Mucosa of stomach (tissue), 1 donor: ENCODE results near the gene MGME1.

Experiments used
- H3K27me3 ChIP-seq: one replicate; pipeline ENCODE4 v1.7.0; 2013; ENCODE audit warnings: mild to moderate bottlenecking, low read length; ENCODE audit not compliant: control insufficient read depth, insufficient read depth
- H3K36me3 ChIP-seq: one replicate; pipeline ENCODE4 v1.7.0; 2013; ENCODE audit warnings: low read length; ENCODE audit not compliant: control insufficient read depth, insufficient read depth
- H3K4me1 ChIP-seq: one replicate; pipeline ENCODE4 v1.7.0; 2013; ENCODE audit warnings: mild to moderate bottlenecking, low read length; ENCODE audit not compliant: control insufficient read depth, insufficient read depth
- H3K4me3 ChIP-seq: one replicate; pipeline ENCODE4 v1.7.0; 2013; ENCODE audit warnings: low read length
- H3K9ac ChIP-seq: one replicate; pipeline ENCODE4 v1.7.0; 2013; ENCODE audit warnings: mild to moderate bottlenecking, low read length, moderate library complexity
- H3K9me3 ChIP-seq: one replicate; pipeline ENCODE4 v1.7.0; 2013; ENCODE audit warnings: mild to moderate bottlenecking, low read length, moderate library complexity; ENCODE audit not compliant: control insufficient read depth
- donor health status: Pancreatic carcinoma.

Gene MGME1

DNA sequence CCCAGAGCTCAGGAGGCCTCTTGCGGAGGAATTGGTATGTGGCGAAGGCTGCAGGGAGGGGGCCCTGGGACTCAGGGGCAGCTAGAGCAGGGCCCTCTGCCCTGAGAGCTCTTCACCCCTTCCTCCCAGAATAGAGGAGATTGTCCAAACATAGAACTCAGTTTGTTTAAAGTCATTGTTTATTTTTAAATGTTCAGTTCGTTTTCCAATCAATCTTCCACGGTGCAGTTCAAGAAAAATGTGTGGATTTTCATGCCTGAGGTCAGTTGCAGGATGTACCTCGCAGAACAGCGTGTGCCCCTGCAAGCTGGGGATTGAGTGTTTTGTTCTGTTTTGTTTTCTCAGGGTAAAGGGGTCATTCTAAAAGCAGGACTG, 37.2 kb downstream of the MGME1 start:
- Histone ChIP-seq H3K9ac (no peak overlapping the region), H3K4me1 (peaks cover 46% of the 10 kb centered on the region), H3K27me3 (no peaks in the 10 kb centered on the region), H3K4me3 (no peak overlapping the region), H3K9me3 (no peaks in the 10 kb centered on the region), H3K36me3 (no peaks in the 10 kb centered on the region)

DNA sequence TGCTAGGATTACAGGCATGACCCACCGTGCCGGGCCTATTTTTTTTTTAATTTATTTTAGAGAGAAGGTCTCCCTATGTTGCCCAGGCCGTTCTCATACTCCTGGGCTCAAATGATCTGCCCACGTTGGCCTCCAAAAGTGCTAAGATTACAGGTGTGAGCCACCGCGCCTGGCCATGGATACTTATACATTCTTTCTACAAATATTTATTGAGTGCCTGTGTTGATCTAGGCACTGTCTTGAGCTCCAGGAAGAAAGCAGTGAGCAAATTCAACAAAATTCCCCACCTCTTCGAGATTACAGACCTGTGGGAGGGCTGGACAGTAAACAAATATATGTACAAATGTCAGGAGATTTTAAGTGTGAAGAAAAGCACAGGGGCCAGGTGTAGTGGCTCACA, 37.9 kb downstream of the MGME1 start:
- Histone ChIP-seq H3K36me3 (no peaks in the 10 kb centered on the region), H3K9ac (no peak overlapping the region), H3K27me3 (no peaks in the 10 kb centered on the region), H3K9me3 (no peaks in the 10 kb centered on the region), H3K4me1 (peaks cover 40% of the 10 kb centered on the region), H3K4me3 (no peak overlapping the region)

DNA sequence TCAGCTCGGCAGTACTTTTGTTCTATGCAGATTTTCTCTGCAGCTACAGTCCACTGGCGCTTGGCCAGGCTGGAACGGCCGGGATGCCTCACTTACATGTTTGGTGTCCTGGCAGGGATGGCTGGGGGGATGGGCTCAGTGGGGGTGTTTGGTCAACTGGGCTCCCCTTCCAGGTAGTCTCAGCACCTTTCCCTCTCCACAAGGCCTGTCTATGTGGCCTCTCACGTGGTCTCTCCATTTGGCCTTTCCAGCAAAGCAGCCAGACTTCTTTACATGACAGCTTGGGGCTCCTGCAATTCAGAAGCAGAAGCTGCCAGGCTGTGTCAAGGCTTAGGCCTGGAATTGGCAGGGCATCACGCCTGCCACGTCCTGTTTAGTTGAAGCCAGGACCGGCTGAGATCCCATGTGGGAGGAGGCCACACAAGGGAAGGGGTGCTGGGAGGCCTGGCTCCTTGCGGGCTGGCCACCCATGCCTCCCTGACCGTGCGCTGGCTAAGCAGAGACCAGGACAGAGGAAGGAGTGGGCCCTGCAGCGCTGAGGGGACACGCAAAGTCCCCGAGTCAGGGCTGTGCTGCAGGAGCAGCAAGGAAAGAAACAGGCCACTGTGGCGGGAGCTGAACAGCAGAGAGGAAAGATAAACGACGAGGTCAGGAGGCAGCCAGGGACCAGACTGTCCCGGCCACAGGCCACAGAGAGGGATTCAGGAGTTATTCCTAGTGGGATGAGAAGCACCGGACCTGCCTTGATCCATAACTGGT, 38.9 kb downstream of the MGME1 start:
- no peaks in the 10 kb centered on the region for H3K36me3 ChIP-seq
- H3K9ac ChIP-seq: no peak overlapping the region
- no peak overlapping the region for H3K4me3 ChIP-seq
- H3K27me3 ChIP-seq: no peaks in the 10 kb centered on the region
- no peaks in the 10 kb centered on the region for H3K9me3 ChIP-seq
- H3K4me1 ChIP-seq: peaks cover 37% of the 10 kb centered on the region

DNA sequence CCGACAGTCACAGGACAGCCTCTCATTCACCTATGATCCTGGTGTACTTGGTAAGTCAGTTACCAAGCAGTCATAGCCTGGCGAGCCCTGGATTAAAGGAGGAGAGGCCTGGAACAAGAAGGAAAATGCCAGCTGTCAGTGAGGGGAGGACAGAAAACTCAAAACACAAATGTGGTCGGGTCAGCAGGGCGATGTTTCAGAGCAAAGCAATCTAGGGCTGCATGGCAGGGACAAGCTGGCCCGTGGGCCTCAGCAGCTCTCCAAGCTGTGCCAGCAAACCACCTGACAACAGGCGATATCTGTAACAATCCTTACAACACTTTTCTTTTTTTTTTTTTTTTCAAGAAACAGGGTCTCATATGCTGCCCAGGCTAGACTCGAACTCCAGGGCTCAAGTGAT, 40.3 kb downstream of the MGME1 start:
- Histone ChIP-seq H3K36me3 (no peaks in the 10 kb centered on the region), H3K4me3 (no peak overlapping the region), H3K9me3 (no peaks in the 10 kb centered on the region), H3K27me3 (no peaks in the 10 kb centered on the region), H3K9ac (no peak overlapping the region), H3K4me1 (peaks cover 35% of the 10 kb centered on the region)

DNA sequence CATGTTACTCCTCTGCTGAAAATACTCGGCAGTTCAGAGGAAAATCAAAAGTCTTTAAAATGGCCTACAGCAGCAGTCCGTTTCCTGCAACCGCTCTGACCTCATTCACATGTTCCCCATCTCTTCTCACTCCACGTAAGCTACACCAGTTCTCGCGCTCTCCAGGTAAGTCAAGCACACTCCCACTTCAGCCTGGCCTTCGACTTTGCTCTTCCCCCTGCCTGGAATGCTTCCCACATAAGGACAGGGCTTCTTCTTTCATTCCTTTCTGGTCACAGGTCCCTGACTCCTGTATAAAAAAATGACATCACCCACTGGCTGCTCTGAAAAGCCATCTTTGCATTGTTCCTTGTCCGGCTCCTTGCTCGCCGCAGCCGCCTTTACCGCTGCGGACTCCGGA, 42.7 kb downstream of the MGME1 start:
- no peak overlapping the region for H3K4me3 ChIP-seq
- no peak overlapping the region for H3K9ac ChIP-seq
- H3K4me1 ChIP-seq: peaks cover 16% of the 10 kb centered on the region
- H3K9me3 ChIP-seq: no peaks in the 10 kb centered on the region
- no peaks in the 10 kb centered on the region for H3K36me3 ChIP-seq
- H3K27me3 ChIP-seq: no peaks in the 10 kb centered on the region

DNA sequence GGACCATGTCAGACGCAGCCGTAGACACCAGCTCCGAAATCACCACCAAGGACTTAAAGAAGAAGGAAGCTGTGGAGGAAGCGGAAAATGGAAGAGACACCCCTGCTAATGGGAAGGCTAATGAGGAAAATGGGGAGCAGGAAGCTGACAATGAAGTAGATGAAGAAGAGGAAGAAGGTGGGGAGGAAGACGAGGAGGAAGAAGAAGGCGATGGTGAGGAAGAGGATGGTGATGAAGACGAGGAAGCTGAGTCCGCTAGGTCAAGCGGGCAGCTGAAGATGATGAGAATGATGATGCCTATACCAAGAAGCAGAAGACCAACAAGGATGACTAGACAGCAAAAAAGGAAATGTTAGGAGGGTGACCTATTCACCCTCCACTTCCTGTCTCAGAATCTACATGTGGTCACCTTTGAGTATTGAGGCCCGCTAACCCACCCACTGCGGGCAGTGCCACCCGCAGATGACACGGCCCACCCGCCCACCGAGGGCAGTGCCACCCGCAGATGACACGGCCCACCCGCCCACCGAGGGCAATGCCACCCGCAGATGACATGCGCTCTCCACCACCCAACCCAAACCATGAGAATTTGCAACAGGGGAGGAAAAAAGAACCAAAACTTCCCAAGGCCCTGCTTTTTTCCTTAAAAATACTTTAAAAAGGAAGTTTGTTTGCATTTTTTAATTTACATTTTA, 43.3 kb downstream of the MGME1 start:
- Histone ChIP-seq H3K9me3 (no peaks in the 10 kb centered on the region), H3K36me3 (no peaks in the 10 kb centered on the region), H3K4me1 (peaks cover 13% of the 10 kb centered on the region), H3K9ac (no peak overlapping the region), H3K4me3 (no peak overlapping the region), H3K27me3 (no peaks in the 10 kb centered on the region)

DNA sequence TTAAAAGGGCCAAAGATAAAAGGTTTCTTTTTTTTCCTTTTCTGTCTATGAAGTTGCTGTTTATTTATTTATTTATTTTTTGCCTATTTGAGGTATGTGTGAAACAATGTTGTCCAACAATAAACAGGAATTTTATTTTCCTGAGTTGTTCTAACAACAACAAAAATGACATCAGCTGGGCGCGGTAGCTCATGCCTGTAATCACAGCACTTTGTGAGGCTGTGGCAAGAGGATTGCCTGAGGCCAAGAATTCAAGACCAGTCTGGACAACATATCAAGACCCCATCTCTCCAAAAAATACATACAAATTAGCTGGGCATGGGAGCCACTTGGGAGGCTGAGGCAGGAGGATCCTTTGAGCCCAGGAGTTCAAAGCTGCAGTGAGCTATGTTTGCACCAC, 44.1 kb downstream of the MGME1 start:
- Histone ChIP-seq H3K4me3 (no peak overlapping the region), H3K4me1 (peaks cover 5% of the 10 kb centered on the region), H3K27me3 (no peaks in the 10 kb centered on the region), H3K9me3 (no peaks in the 10 kb centered on the region), H3K9ac (no peak overlapping the region), H3K36me3 (no peaks in the 10 kb centered on the region)

DNA sequence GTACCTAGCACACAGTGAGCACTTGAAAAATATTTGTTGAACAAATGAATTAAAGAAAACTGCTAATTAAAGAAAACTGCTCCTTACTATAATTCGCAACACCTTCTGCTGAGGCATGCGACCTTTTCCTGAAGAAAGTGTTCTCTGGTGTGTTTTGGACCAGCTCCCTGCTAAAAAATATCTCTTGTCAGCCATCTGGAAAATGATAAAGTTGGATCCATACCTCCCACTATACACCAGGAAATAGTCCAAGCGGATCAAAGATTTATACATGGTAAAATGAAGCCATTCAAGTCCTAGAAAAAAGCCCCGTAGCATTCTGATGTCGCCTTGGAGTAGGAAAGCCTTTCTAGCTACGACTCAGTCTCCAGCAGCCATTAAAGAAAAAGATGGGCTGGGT, 45.6 kb downstream of the MGME1 start:
- Histone ChIP-seq H3K4me3 (no peak overlapping the region), H3K9me3 (no peaks in the 10 kb centered on the region), H3K4me1 (no peaks in the 10 kb centered on the region), H3K27me3 (no peaks in the 10 kb centered on the region), H3K9ac (no peak overlapping the region), H3K36me3 (no peaks in the 10 kb centered on the region)

DNA sequence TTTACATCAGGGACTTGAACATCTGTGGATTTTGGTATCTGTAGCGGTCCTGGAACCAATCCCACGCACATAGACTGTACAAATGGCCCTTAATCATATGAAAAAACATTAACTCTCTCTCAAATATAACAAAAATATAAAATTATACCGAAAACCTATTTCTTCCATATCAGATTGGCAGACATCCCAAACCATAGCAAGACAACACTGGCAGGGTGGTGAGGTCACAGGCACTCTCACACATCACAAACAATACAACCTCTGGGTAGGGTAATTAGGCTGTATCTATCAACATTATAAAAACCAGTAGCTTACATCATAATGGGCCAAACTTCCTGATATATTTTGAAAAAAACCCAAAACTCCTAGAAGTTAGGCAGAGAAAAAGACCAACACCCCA, 48.0 kb downstream of the MGME1 start:
- Histone ChIP-seq H3K9me3 (no peaks in the 10 kb centered on the region), H3K27me3 (no peaks in the 10 kb centered on the region), H3K9ac (no peak overlapping the region), H3K4me3 (no peak overlapping the region), H3K4me1 (no peaks in the 10 kb centered on the region), H3K36me3 (peaks cover 15% of the 10 kb centered on the region)

DNA sequence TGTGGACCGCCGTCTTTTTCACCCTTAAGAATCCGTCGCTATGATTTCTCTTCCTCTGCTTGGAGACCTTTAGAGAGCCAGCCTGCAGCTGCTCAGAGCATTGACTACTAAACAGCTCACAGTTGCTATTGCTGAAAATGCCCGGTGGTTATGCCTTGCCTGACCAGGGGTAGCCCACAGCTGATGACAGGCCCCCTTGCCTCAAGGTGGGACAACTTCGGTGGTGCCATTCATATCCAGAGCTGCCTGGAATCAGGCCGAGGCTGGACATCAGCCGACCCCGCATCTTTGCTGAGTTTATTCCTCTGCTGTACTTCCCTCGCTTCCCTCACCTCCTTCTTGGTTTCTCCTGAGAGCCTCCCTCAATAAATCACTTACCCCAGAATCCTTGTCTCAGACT, 49.3 kb downstream of the MGME1 start:
- Histone ChIP-seq H3K4me3 (no peak overlapping the region), H3K4me1 (no peaks in the 10 kb centered on the region), H3K27me3 (no peaks in the 10 kb centered on the region), H3K9ac (no peak overlapping the region), H3K36me3 (peaks cover 28% of the 10 kb centered on the region), H3K9me3 (no peaks in the 10 kb centered on the region)

DNA sequence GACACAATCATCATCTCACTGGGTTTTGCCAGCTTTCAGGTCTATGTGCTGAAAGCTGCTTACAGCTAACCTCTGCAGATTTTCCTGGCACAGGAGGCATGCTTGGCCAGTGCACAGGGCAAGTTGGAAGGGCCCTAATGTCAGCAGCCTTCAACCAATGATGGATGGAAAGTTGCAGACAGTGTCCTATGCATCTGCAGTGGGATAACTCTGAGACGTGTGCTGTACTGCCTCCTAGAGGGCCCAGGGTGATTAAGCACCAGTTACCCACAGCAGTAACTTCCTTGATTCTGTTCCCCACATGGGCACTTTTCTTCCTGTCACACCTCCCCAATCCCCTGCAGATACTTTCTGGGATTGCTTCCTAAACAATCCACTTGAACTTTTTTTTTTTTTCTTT, 50.2 kb downstream of the MGME1 start:
- Histone ChIP-seq H3K4me3 (no peak overlapping the region), H3K9ac (no peak overlapping the region), H3K4me1 (no peaks in the 10 kb centered on the region), H3K27me3 (no peaks in the 10 kb centered on the region), H3K9me3 (no peaks in the 10 kb centered on the region), H3K36me3 (peaks cover 32% of the 10 kb centered on the region)

DNA sequence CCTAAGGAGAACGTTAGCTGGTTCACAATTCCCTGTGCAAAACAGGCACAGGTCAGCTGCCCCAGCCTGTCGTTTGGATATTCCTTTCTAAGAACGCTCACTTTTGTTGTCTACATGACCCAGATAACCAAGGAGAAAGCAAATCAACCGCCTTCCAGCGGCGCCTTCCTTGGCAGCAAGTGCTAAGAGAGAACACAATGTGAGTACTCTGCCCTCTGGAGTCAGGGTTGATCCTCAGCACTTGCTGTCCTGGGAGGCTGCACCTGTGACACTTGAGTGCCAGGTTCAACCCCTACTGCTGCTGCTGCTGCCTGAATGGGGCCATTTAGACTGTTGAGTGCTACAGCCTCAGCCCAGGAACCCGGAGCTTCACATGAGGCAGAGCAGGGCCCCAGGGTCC, 52.1 kb downstream of the MGME1 start:
- peaks cover 32% of the 10 kb centered on the region for H3K36me3 ChIP-seq
- no peaks in the 10 kb centered on the region for H3K9me3 ChIP-seq
- no peaks in the 10 kb centered on the region for H3K27me3 ChIP-seq
- no peak overlapping the region for H3K9ac ChIP-seq
- no peaks in the 10 kb centered on the region for H3K4me1 ChIP-seq
- no peak overlapping the region for H3K4me3 ChIP-seq
